ENCODE results near the gene YY1.

- TF ChIP-seq EZH2phosphoT487 (IDR thresholded peaks at IDR 0.05; ENCODE audit: borderline replicate concordance, low read length) (no peak), CTCF (IDR thresholded peaks at IDR 0.05; ENCODE audit: low read depth, low read length, poor library complexity, severe bottlenecking) (no peak)
These were observed 24.8 kb upstream of the YY1 start for GRCh38 chr14:100213956-100214769.

Measured in DOHH2 (cell line).